ENCODE results near the gene SLFN14.

Gene SLFN14

GRCh38 chr17:35560703-35561102 lies at the start of gene SLFN14:
TSS of gene SLFN14 (minus strand) at chr17:35560819. CDS start at chr17:35558062, 2,757 bp downstream.
- ATAC-seq (replicated peaks; ENCODE audit: extremely low read depth, poor library complexity, severe bottlenecking) (no peak), DNase-seq (ENCODE audit: low spot score in 2 of 2) (no peak)
- no peaks in the 10 kb centered on the region for H3K9me3 Mint-ChIP-seq
- H3K27me3 Mint-ChIP-seq = no peaks in the 10 kb centered on the region
- no peaks in the 10 kb centered on the region for H3K4me1 Mint-ChIP-seq
- H3K4me3 Mint-ChIP-seq = no peak within 1 kb of the TSS
- no peak within 1 kb of the TSS for H3K27ac Mint-ChIP-seq (ENCODE audit: low read depth)
- no peaks in the 10 kb centered on the region for H3K36me3 Mint-ChIP-seq (ENCODE audit: insufficient read depth)

DNA sequence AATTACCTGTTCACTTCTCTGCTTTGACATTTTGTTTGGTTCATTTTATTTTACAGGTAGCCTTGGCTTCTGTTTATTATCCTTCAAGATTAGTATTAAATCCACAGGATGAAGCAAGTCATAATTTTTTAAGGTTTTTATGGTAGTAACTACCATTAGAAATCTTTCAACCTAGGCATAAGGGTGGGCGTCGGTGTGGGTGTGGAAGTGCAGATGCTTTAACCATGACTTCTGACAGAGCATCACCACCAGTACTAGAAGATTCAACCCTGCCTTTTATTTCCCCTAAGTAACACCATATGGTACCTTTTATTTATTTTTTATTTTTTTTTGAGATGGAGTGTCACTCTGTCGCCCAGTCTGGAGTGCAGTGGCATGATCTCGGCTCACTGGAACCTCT lies 49.2 kb upstream of the SLFN14 start:
- H3K27ac Mint-ChIP-seq (ENCODE audit: low read depth) = no peak overlapping the region

DNA sequence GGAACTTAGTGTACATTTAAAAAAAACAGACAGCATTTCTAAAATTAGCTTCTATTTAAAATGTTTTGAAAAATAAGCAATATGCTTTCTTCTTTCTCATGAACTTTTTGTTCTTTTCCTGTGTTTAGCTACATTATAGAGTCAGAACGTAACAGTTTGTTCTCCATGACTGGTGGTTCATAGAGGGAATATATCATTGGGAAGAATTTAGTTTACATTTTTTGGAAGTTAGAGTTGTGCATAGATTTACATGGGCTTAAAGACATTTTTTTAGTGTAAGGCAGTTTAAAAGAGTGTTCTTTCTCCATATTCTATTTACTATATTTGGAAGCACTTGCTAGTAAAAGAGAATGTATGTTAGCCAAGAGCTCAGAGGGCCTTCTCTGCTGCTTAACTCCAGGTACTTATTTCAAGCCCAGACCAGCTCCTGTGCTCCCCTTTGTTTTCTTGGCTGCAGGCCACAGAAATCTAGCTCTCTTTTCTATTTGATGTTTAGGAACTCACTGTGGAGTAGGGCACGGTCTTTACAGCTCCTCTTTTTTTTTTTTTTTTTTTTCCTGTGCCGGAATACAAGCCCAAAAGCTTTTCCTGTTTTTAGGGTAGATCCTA lies 46.7 kb upstream of the SLFN14 start:
- Mint-ChIP-seq H3K36me3 (ENCODE audit: insufficient read depth) (peaks cover 55% of the 10 kb centered on the region), H3K9me3 (no peaks in the 10 kb centered on the region), H3K4me3 (no peak overlapping the region), H3K27ac (ENCODE audit: low read depth) (no peak overlapping the region), H3K27me3 (no peaks in the 10 kb centered on the region), H3K4me1 (peaks cover 5% of the 10 kb centered on the region)
- ATAC-seq (replicated peaks; ENCODE audit: extremely low read depth, poor library complexity, severe bottlenecking) = no peak
- no peak for DNase-seq (ENCODE audit: low spot score in 2 of 2)

More for the DNA sequence above, 49.2 kb upstream of the SLFN14 start:
- no peak for ATAC-seq (replicated peaks; ENCODE audit: extremely low read depth, poor library complexity, severe bottlenecking)
- peaks cover 5% of the 10 kb centered on the region for H3K4me1 Mint-ChIP-seq
- no peak for DNase-seq (ENCODE audit: low spot score in 2 of 2)
- H3K36me3 Mint-ChIP-seq (ENCODE audit: insufficient read depth) = peaks cover 50% of the 10 kb centered on the region
- no peaks in the 10 kb centered on the region for H3K27me3 Mint-ChIP-seq
- no peak overlapping the region for H3K4me3 Mint-ChIP-seq
- no peaks in the 10 kb centered on the region for H3K9me3 Mint-ChIP-seq

- peak overlapping the region; percentile 74 for H3K27ac Mint-ChIP-seq (ENCODE audit: low read depth)
- no peak overlapping the region for H3K4me3 Mint-ChIP-seq
- H3K4me1 Mint-ChIP-seq = peaks cover 5% of the 10 kb centered on the region
- no peaks in the 10 kb centered on the region for H3K27me3 Mint-ChIP-seq
- peaks cover 58% of the 10 kb centered on the region for H3K36me3 Mint-ChIP-seq (ENCODE audit: insufficient read depth)
- no peaks in the 10 kb centered on the region for H3K9me3 Mint-ChIP-seq
- ATAC-seq (replicated peaks; ENCODE audit: extremely low read depth, poor library complexity, severe bottlenecking) (no peak), DNase-seq (ENCODE audit: low spot score in 2 of 2) (no peak)
These were observed 45.1 kb upstream of the SLFN14 start for GRCh38 chr17:35605678-35606077.

DNA sequence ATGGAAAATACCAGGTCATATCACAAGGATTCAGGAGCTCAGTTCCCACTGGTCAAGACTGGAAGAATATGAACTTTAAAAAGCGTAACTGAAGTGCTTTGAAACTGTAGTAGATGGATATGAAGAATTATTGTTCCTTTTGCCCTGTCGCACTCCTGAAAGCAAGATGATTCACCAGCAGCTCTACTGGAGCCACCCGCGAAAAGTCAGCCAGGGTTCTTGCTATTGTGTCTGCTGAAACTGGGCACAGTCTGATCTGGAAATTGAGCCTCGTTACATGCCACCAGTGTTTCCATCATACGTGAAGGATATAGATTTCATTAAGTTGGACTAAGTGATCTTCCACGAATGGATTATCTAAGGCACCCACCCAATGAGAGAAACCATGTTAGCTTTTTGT lies 43.1 kb upstream of the SLFN14 start:
- ATAC-seq (replicated peaks; ENCODE audit: extremely low read depth, poor library complexity, severe bottlenecking) (no peak), DNase-seq (ENCODE audit: low spot score in 2 of 2) (no peak)
- Mint-ChIP-seq H3K27me3 (no peaks in the 10 kb centered on the region), H3K36me3 (ENCODE audit: insufficient read depth) (peaks cover 58% of the 10 kb centered on the region), H3K4me1 (peaks cover 5% of the 10 kb centered on the region), H3K4me3 (no peak overlapping the region), H3K27ac (ENCODE audit: low read depth) (no peak overlapping the region), H3K9me3 (no peaks in the 10 kb centered on the region)

- ATAC-seq (replicated peaks; ENCODE audit: extremely low read depth, poor library complexity, severe bottlenecking) = no peak
- DNase-seq (ENCODE audit: low spot score in 2 of 2) = no peak
- Mint-ChIP-seq H3K9me3 (no peaks in the 10 kb centered on the region), H3K4me3 (no peak overlapping the region), H3K4me1 (peaks cover 13% of the 10 kb centered on the region), H3K27ac (ENCODE audit: low read depth) (peak overlapping the region; percentile 42), H3K36me3 (ENCODE audit: insufficient read depth) (peaks cover 61% of the 10 kb centered on the region), H3K27me3 (no peaks in the 10 kb centered on the region)
These were observed 37.0 kb upstream of the SLFN14 start for GRCh38 chr17:35597604-35598003.

- no peaks in the 10 kb centered on the region for H3K9me3 Mint-ChIP-seq
- peaks cover 58% of the 10 kb centered on the region for H3K36me3 Mint-ChIP-seq (ENCODE audit: insufficient read depth)
- DNase-seq (ENCODE audit: low spot score in 2 of 2) (no peak), ATAC-seq (replicated peaks; ENCODE audit: extremely low read depth, poor library complexity, severe bottlenecking) (no peak)
- H3K4me1 Mint-ChIP-seq = peaks cover 13% of the 10 kb centered on the region
- H3K27me3 Mint-ChIP-seq = no peaks in the 10 kb centered on the region
- H3K4me3 Mint-ChIP-seq = no peak overlapping the region
- no peak overlapping the region for H3K27ac Mint-ChIP-seq (ENCODE audit: low read depth)
These were observed 36.1 kb upstream of the SLFN14 start for GRCh38 chr17:35596530-35597233.

DNA sequence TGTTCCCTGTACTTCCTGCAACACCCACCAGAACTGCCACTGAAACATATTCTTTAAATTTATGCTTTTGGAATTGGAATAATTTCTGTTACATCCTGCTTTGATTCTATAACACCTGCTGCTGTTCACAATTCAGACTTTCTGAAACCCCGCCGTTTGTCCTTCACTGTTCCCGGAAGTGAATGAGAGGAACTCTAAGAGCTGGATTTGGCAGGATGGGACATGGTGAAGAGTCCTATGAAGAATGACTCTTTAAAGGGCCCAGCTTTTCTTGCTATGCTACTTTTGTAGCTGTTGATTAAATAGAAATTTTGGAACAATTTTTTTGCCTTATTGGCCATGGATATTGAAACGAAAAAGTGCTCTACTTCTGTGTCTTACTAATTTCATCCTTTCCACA lies 35.5 kb upstream of the SLFN14 start:
- Mint-ChIP-seq H3K36me3 (ENCODE audit: insufficient read depth) (peaks cover 55% of the 10 kb centered on the region), H3K27ac (ENCODE audit: low read depth) (no peak overlapping the region), H3K4me3 (no peak overlapping the region), H3K27me3 (no peaks in the 10 kb centered on the region), H3K9me3 (no peaks in the 10 kb centered on the region), H3K4me1 (peaks cover 13% of the 10 kb centered on the region)
- DNase-seq (ENCODE audit: low spot score in 2 of 2) (no peak), ATAC-seq (replicated peaks; ENCODE audit: extremely low read depth, poor library complexity, severe bottlenecking) (no peak)

- peak overlapping the region; percentile 93 for H3K4me3 Mint-ChIP-seq
- peak overlapping the region; percentile 96 for H3K27ac Mint-ChIP-seq (ENCODE audit: low read depth)
- no peaks in the 10 kb centered on the region for H3K27me3 Mint-ChIP-seq
- H3K36me3 Mint-ChIP-seq (ENCODE audit: insufficient read depth) = peaks cover 10% of the 10 kb centered on the region
- peaks cover 39% of the 10 kb centered on the region for H3K4me1 Mint-ChIP-seq
- ATAC-seq (replicated peaks; ENCODE audit: extremely low read depth, poor library complexity, severe bottlenecking) (no peak), DNase-seq (ENCODE audit: low spot score in 2 of 2) (no peak)
- no peaks in the 10 kb centered on the region for H3K9me3 Mint-ChIP-seq
These were observed 27.7 kb upstream of the SLFN14 start for GRCh38 chr17:35588196-35588920.

- Mint-ChIP-seq H3K36me3 (ENCODE audit: insufficient read depth) (peaks cover 10% of the 10 kb centered on the region), H3K4me3 (peak within 1 kb of the TSS; percentile 93), H3K27ac (ENCODE audit: low read depth) (peak within 1 kb of the TSS; percentile 96), H3K27me3 (no peaks in the 10 kb centered on the region), H3K4me1 (peaks cover 39% of the 10 kb centered on the region), H3K9me3 (no peaks in the 10 kb centered on the region)
- ATAC-seq (replicated peaks; ENCODE audit: extremely low read depth, poor library complexity, severe bottlenecking) (peak; percentile 99), DNase-seq (ENCODE audit: low spot score in 2 of 2) (peak; percentile 99 to 100)
These were observed 26.7 kb upstream of the SLFN14 start, which contains the start of gene AP2B1 for GRCh38 chr17:35587074-35587961. TSS of gene AP2B1 (plus strand) at chr17:35587322. CDS start at chr17:35594031, 6,709 bp downstream.

DNA sequence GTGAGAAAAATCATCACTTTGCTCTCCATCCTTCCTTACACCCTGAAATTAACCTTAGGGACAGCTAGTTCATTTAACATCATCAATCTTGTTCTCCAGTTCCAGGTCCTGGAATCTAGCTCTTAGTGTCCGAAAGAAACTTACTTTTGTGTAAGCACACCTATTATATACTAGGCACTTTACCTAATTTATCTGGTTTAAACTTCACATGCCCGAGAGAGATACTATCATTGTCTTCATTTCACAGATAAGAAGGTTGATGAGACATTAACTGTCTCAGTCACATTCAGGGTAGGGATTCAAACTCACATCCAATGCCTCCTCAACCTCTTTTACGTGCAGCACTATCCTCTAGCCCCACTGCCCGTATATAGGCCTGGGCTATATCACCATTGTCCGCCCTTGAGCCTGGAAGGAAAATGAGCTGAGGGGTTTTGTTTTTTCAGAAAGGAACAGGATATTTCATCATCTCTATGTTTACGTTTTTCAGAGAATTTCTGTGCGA lies 26.0 kb upstream of the SLFN14 start:
- Mint-ChIP-seq H3K9me3 (no peaks in the 10 kb centered on the region), H3K27ac (ENCODE audit: low read depth) (peak overlapping the region; percentile 96), H3K4me3 (peak overlapping the region; percentile 93), H3K4me1 (peaks cover 39% of the 10 kb centered on the region), H3K27me3 (no peaks in the 10 kb centered on the region), H3K36me3 (ENCODE audit: insufficient read depth) (peaks cover 10% of the 10 kb centered on the region)
- ATAC-seq (replicated peaks; ENCODE audit: extremely low read depth, poor library complexity, severe bottlenecking) (peak; percentile 5), DNase-seq (ENCODE audit: low spot score in 2 of 2) (no peak)

DNA sequence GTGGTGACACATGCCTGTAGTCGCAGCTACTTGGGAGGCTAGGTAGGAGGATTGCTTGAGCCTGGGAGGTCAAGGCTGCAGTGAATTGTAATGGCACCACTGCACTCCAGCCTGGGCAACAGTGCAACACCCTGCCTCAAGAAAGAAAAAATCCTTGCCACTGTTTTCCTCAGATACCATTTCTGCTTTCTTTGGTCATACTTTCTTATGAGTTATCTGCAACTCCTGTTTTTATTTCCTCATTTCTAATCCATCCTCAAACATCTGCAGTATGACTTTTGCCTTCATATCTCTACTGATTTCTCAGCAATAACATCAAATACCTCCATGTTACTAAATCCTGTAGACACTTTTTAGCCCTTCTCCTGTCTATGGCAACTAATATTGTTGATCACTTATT lies 23.4 kb upstream of the SLFN14 start:
- Mint-ChIP-seq H3K36me3 (ENCODE audit: insufficient read depth) (peaks cover 10% of the 10 kb centered on the region), H3K4me3 (no peak overlapping the region), H3K27me3 (no peaks in the 10 kb centered on the region), H3K4me1 (peaks cover 29% of the 10 kb centered on the region), H3K9me3 (no peaks in the 10 kb centered on the region), H3K27ac (ENCODE audit: low read depth) (no peak overlapping the region)
- no peak for ATAC-seq (replicated peaks; ENCODE audit: extremely low read depth, poor library complexity, severe bottlenecking)
- no peak for DNase-seq (ENCODE audit: low spot score in 2 of 2)
